Natural killer cell treated with Interleukin-12 subunit alpha and Interleukin-12 subunit beta and Interleukin-15 and Interleukin-18, amount 100 ng/mL, for 72 hours (primary cell): Measurements from ENCODE around the gene BOLL. TPM values are rescaled to one million over a fixed set of nuclear protein-coding genes. Genes with fewer than 3 reads are reported as not detected.
"Not testable (repeated sequence)": the region's sequence is repeated elsewhere in the genome, so short reads cannot be mapped to it uniquely, and the experiment has no call there.

ENCODE experiments used
- ATAC-seq, 2 donors: fragments of 150-1000 bp; cut with Tn5 transposase in 1 of 2; sonication (Bioruptor Pico), chemical (Tn5 transposase) in 1 of 2; 2 replicates each; pipeline ENCODE4 v1.10.0; 2021
- DNase-seq: peaks from one replicate; pipeline ENCODE4 v3.0.0; 2022; ENCODE audit warnings: low spot score
- H3K27ac Mint-ChIP-seq, 2 donors: 1 replicate in 1 of 2; 2 replicates in 1 of 2; pipeline ENCODE4 v1.8.0; 2022; ENCODE audit warnings: mixed read lengths in 2 of 2, mild to moderate bottlenecking in 1 of 2, moderate library complexity in 1 of 2
- H3K27me3 Mint-ChIP-seq, 2 donors: 1 replicate in 1 of 2; 2 replicates in 1 of 2; pipeline ENCODE4 v1.8.0; 2022; ENCODE audit warnings: mixed read lengths in 2 of 2
- H3K36me3 Mint-ChIP-seq: one replicate; pipeline ENCODE4 v1.8.0; 2022; ENCODE audit warnings: mixed read lengths
- H3K4me1 Mint-ChIP-seq, 2 donors: 1 replicate in 1 of 2; 2 replicates in 1 of 2; pipeline ENCODE4 v1.8.0; 2022; ENCODE audit warnings: low read depth in 2 of 2, mixed read lengths in 2 of 2, mild to moderate bottlenecking in 1 of 2
- H3K4me3 Mint-ChIP-seq: one replicate; pipeline ENCODE4 v1.8.0; 2022; ENCODE audit warnings: mixed read lengths
- H3K9me3 Mint-ChIP-seq: 2 replicates; pipeline ENCODE4 v1.8.0; 2022; ENCODE audit warnings: mixed read lengths
- total RNA-seq, 2 donors: library from RNA; stranded (reverse); gene quantifications; one replicate each; pipeline ENCODE4 v1.2.3, GENCODE V29; 2022

BOLL gene
- total RNA-seq, 2 donors from 2014 or later, result not detected

DNA sequence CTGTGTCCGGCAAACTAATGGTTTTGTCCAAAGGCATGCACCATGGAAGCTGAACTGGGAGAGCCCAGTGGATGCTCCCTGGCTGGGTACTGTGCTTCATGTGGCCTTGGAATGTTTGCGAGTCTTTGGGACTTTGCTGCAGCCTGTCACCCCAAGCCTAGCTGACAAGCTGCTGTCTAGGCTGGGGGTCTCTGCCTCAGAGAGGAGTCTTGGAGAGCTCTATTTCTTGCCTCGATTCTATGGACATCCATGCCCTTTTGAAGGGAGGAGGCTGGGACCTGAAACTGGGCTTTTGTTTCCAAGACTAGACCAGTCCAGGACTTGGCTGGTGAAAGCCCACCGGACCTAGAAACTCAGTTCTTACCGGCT lies 78.3 kb downstream of the BOLL start:
- no peak overlapping the region for H3K27ac Mint-ChIP-seq
- no peaks in the 10 kb centered on the region for H3K9me3 Mint-ChIP-seq
- DNase-seq, result no peak
- H3K4me1 Mint-ChIP-seq, result peaks cover 35 to 36% of the 10 kb centered on the region in 2 donors
- no peak for ATAC-seq
- H3K36me3 Mint-ChIP-seq, result peaks cover 19% of the 10 kb centered on the region
- peak overlapping the region; percentile 83 for H3K4me3 Mint-ChIP-seq
- H3K27me3 Mint-ChIP-seq, result peaks cover 3 to 8% of the 10 kb centered on the region in 2 donors

DNA sequence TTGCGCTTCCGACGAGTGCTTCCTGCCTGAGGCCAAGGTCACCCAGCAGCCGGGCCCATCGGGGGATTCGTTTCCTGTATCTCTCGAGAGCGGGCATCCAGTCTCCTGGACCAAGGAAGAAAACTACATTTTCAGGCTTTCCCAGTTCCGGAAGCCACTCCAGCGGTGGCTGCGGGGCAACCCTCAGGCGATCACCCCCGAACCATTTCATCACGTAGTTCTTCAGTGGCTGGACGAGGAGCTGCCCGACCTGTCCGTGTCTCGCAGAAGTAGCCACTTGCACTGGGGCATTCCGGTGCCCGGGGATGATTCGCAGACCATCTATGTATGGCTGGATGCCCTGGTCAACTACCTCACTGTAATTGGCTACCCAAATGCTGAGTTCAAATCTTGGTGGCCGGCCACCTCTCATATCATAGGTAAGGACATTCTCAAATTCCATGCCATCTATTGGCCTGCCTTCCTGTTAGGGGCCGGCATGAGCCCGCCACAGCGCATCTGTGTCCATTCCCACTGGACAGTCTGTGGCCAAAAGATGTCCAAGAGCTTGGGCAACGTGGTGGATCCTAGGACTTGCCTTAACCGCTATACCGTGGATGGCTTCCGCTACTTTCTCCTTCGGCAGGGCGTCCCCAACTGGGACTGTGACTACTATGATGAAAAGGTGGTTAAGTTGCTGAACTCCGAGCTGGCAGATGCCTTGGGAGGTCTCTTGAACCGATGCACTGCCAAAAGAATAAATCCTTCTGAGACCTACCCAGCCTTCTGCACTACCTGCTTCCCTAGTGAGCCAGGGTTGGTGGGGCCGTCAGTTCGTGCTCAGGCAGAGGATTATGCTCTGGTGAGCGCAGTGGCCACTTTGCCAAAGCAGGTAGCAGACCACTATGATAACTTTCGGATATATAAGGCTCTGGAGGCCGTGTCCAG lies 78.9 kb downstream of the BOLL start:
- H3K4me1 Mint-ChIP-seq, result peaks cover 35 to 36% of the 10 kb centered on the region in 2 donors
- DNase-seq, result peak; percentile 71
- H3K27me3 Mint-ChIP-seq, result peaks cover 7 to 9% of the 10 kb centered on the region in 2 donors
- peak in 1 of 2 donors; percentile 67 for ATAC-seq
- peak overlapping the region; percentile 77 to 94 for H3K27ac Mint-ChIP-seq
- peaks cover 19% of the 10 kb centered on the region for H3K36me3 Mint-ChIP-seq
- H3K4me3 Mint-ChIP-seq, result peak overlapping the region; percentile 83
- no peaks in the 10 kb centered on the region for H3K9me3 Mint-ChIP-seq

DNA sequence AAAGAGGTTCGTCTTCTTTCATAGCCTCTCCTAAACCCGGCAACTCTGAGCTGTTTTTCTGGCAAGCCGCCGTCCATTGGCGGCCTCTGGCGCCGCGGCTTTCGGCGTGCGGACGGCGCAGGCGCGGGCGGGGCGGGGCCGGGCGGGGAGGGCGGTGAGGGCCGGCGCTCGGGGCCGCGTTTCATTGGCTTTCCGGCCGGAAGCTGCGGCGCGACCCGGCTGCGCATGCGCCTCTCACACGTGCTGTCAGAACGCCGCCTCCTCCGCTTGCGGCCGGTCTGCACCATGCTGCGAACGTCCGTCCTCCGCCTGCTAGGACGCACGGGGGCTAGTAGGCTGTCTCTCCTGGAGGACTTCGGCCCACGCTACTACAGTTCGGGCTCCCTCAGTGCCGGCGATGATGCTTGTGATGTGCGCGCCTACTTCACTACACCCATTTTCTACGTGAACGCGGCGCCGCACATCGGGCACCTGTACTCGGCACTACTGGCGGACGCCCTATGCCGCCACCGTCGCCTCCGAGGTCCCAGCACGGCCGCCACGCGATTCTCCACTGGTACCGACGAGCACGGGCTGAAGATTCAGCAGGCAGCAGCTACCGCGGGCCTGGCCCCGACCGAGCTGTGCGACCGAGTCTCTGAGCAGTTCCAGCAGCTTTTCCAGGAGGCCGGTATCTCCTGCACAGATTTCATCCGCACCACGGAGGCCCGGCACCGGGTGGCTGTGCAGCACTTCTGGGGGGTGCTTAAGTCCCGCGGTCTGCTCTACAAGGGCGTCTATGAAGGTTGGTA lies 79.8 kb downstream of the BOLL start, which contains the start of gene MARS2:
MARS2 (plus strand) TSS at position 249 of the 791 bp plus-strand sequence; CDS start at position 286, 37 bp downstream.
- peak; percentile 93 to 98 for ATAC-seq
- peak within 1 kb of the TSS; percentile 83 for H3K4me3 Mint-ChIP-seq
- H3K27ac Mint-ChIP-seq, result peak within 1 kb of the TSS; percentile 77 to 94
- H3K4me1 Mint-ChIP-seq, result peaks cover 34 to 40% of the 10 kb centered on the region in 2 donors
- H3K36me3 Mint-ChIP-seq, result peaks cover 23% of the 10 kb centered on the region
- peaks cover 10 to 16% of the 10 kb centered on the region in 2 donors for H3K27me3 Mint-ChIP-seq
- peak; percentile 95 for DNase-seq
- H3K9me3 Mint-ChIP-seq, result no peaks in the 10 kb centered on the region

DNA sequence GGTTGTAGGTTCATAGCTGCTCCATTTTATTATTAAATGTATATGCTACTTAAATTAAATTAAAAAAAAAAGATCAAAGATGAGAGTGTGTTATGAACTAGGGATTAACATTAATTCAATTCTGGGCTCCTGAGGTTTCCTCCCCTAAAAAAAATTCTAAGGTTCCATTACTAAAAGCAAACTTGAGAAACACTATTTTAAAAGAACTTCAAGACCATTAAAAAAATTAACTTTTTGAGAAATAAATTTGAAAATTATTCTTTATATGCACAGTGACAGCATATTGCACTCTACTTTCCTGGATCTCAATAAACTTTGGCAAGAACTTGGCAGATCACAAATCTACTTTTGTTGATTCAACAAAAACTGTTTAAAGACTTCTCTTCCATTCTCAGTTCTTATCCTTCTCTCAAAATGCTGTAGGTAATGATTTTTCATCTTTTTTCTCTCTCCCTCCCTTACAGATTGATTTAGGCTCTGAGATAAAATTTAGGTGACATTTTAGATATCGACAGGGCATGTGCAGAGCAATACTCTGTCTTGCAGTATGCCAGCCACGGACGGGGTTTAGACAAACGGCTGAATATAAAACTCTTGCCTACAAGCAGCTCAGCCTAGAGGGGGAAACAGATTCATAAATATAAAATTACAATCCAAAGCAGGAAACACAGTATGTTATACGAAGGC lies 80.5 kb downstream of the BOLL start:
- Mint-ChIP-seq H3K4me1 (peaks cover 26 to 33% of the 10 kb centered on the region in 2 donors), H3K27ac (peak overlapping the region; percentile 77 to 94), H3K4me3 (peak overlapping the region; percentile 83), H3K36me3 (peaks cover 19% of the 10 kb centered on the region), H3K9me3 (no peaks in the 10 kb centered on the region), H3K27me3 (peaks cover 12 to 16% of the 10 kb centered on the region in 2 donors)
- DNase-seq (no peak), ATAC-seq (peak; percentile 40 to 58)

GRCh38 chr2:197700960-197701359 lies 84.2 kb downstream of the BOLL start:
- Mint-ChIP-seq H3K27me3 (peaks cover 20 to 25% of the 10 kb centered on the region in 2 donors), H3K4me1 (peaks cover 4 to 13% of the 10 kb centered on the region in 2 donors), H3K36me3 (peaks cover 10% of the 10 kb centered on the region), H3K27ac (no peak overlapping the region), H3K4me3 (no peak overlapping the region), H3K9me3 (no peaks in the 10 kb centered on the region)
- no peak for ATAC-seq
- no peak for DNase-seq

GRCh38 chr2:197699724-197700123 lies 85.4 kb downstream of the BOLL start:
- H3K4me1 Mint-ChIP-seq, H3K27ac Mint-ChIP-seq, H3K4me3 Mint-ChIP-seq, ATAC-seq, H3K36me3 Mint-ChIP-seq, DNase-seq, H3K9me3 Mint-ChIP-seq: not testable (repeated sequence)
- H3K27me3 Mint-ChIP-seq, result peaks cover 20 to 31% of the 10 kb centered on the region in 2 donors

GRCh38 chr2:197696571-197696970 lies 88.5 kb downstream of the BOLL start:
- H3K4me3 Mint-ChIP-seq, H3K4me1 Mint-ChIP-seq, H3K36me3 Mint-ChIP-seq, H3K9me3 Mint-ChIP-seq, H3K27ac Mint-ChIP-seq, DNase-seq, ATAC-seq: not testable (repeated sequence)
- H3K27me3 Mint-ChIP-seq, result peaks cover 17 to 31% of the 10 kb centered on the region in 2 donors

GRCh38 chr2:197695971-197696370 lies 89.1 kb downstream of the BOLL start:
- not testable (repeated sequence) for H3K36me3 Mint-ChIP-seq, H3K4me3 Mint-ChIP-seq, H3K4me1 Mint-ChIP-seq, H3K9me3 Mint-ChIP-seq, ATAC-seq, DNase-seq, H3K27ac Mint-ChIP-seq
- H3K27me3 Mint-ChIP-seq, result peaks cover 15 to 28% of the 10 kb centered on the region in 2 donors

- not testable (repeated sequence) for H3K4me1 Mint-ChIP-seq, H3K36me3 Mint-ChIP-seq, H3K4me3 Mint-ChIP-seq, ATAC-seq, H3K9me3 Mint-ChIP-seq, H3K27ac Mint-ChIP-seq, DNase-seq
- peaks cover 11 to 28% of the 10 kb centered on the region in 2 donors for H3K27me3 Mint-ChIP-seq
These were observed 89.9 kb downstream of the BOLL start for GRCh38 chr2:197695206-197695605.

DNA sequence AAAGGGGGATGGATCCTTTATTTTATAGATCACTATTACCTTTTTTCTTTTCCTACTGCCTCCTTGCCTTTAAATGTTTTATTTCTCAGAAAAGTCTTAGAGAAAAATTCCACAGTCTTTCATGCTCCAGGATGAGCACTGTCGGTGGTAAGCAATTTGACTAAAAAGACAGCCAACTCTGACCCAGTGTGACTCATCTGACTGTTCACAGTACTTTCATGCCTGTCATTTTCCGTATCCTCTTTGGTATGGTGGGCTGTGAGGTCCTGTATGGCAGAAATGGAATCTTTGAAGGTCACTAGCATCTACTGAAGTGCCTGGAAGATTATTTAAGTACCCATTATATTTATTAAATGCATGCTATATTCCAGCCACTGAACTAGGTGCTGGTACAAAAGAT lies 107.6 kb downstream of the BOLL start:
- Mint-ChIP-seq H3K4me3 (no peak overlapping the region), H3K9me3 (no peaks in the 10 kb centered on the region), H3K27ac (no peak overlapping the region), H3K4me1 (no peaks in the 10 kb centered on the region), H3K36me3 (no peaks in the 10 kb centered on the region), H3K27me3 (peaks cover 22 to 28% of the 10 kb centered on the region in 2 donors)
- ATAC-seq, result no peak
- no peak for DNase-seq

DNA sequence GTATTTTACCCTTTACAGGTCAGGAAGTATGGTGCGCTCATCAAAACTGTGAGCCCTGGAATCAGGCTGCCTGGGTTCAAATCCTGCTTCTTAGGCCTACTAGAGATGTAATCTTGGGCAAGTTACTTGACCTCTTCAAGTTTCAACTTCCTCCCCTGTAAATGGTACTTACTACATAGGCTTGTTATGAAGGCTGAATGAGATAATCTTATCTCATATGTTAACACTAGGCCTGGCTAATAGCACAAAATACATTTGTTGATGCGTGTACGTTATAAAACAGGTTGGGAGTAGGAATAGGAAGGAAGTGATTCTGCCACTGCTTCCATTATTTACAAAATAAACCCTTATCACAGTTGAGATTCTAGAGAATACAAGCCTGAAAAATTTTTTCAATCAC lies 108.1 kb downstream of the BOLL start:
- Mint-ChIP-seq H3K27ac (no peak overlapping the region), H3K4me1 (no peaks in the 10 kb centered on the region), H3K4me3 (no peak overlapping the region), H3K36me3 (no peaks in the 10 kb centered on the region), H3K9me3 (no peaks in the 10 kb centered on the region), H3K27me3 (peaks cover 22 to 26% of the 10 kb centered on the region in 2 donors)
- DNase-seq (no peak), ATAC-seq (no peak)
